ENCODE measurements around the gene CPSF4.

Gene CPSF4

GRCh38 chr7:99438573-99439480, at the start of gene CPSF4, which contains the start of gene PTCD1:
Gene CPSF4 (plus strand): TSS chr7:99438943. CDS start chr7:99439083, 140 bp downstream.
Gene PTCD1 (minus strand): TSS chr7:99438798. CDS start chr7:99435242, 3,556 bp downstream.
- DNase-seq: peak; percentile 98

DNA sequence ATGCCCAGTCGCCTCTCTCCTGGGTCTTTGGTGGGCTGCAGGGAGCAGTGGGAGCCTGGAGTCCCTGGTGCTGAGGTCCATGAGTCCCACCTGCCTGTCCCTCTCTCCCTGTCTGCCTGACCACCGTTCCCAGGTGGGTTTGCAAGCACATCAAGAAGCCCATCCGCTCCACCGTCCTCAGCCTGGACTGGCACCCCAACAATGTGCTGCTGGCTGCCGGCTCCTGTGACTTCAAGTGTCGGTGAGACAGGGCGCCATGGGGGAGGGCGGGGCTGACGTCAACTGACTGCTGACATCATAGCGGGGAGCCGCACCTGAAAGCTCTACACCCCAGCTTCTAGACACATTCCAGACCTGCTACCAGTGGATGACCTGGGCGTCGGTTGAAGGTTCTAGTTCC, 49.0 kb upstream of the CPSF4 start:
- DNase-seq: no peak

- DNase-seq: no peak
These were observed 47.7 kb upstream of the CPSF4 start for GRCh38 chr7:99390941-99391602.

- no peak for DNase-seq
These were observed 46.7 kb upstream of the CPSF4 start for GRCh38 chr7:99392046-99392445.

GRCh38 chr7:99392659-99393354, 45.9 kb upstream of the CPSF4 start:
- DNase-seq: peak; percentile 84

DNA sequence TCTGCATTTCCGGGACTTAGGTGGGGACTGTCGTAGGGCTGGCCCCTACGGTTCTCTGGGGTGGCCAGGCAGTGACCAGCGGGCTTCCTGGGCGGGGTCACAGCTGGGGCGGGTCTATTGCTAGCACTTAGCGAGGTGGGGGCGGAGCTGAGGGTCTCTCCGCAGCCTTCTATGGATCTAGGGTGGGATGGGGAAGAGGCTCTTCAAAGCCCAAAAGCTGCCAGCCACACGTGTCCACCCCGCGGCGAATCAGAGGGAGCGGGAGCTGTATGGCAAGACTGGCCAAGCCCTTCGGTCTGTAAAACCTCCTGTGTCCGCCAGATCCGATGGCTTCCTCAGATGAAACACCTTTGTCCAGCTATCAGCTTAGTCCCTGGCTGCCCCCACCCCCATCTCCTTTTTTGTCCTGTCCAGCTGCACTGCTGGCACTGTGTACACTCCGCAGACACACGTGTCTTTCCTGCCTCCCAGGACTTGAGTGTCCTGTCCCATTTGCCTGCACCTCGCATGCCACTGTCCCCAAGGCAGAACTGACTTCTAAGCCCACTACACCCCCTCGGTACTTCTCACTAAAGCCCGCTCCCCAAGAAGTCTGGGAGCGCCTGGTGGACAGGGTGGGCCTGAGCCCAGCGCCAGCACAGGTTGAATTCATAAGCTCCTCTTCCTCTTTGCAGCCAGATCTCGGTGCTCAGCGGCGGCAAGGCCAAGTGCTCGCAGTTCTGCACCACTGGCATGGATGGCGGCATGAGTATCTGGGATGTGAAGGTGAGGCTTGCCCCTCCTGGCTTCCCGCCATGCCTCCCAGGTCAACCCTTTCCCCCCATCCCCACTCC, 45.2 kb upstream of the CPSF4 start:
- no peak for DNase-seq

GRCh38 chr7:99394188-99394502, 44.6 kb upstream of the CPSF4 start:
- DNase-seq: no peak

- DNase-seq: no peak
These were observed 43.0 kb upstream of the CPSF4 start for GRCh38 chr7:99395616-99396327.

DNA sequence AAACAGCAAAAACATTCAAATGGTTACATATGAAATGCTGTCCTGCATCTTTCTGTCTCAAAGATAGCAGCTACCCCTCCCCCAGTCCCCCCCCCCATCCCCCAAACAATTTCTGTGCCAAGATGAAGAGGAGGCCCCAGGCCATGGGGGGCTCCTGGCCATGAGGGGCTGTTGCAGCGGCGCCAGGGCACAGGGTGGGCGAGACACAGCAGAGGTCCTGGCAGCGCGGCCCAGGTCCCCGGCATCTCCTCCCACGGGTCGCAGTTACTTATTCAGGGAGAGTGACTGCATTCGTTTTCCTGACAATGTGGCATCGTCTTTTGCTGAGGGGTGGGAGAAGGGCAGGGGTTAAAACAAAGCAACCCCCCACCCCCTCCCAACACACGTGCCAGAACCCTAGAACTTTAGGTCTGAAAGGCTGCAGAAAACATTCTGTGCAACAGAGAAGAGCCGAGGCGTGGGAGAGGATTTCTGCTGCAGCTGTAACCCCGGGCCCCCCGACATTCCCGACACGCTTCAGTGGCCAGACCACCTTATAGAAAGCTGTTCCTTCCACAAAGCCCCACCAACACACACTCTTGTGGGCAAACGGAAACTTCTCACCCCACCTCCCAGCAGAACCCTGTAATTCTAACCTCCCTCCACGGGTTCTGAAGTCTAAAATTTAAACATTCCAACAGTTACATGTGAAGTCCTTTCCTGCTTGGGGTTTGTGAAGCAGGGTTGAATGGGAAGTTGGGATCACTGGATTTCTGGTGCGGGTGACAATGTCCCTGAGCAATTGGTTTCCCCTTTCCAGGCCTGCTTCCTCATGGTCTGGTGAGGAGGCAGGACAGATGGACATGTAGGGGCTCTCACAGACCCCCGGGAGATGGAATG, 42.1 kb upstream of the CPSF4 start:
- DNase-seq: no peak

DNA sequence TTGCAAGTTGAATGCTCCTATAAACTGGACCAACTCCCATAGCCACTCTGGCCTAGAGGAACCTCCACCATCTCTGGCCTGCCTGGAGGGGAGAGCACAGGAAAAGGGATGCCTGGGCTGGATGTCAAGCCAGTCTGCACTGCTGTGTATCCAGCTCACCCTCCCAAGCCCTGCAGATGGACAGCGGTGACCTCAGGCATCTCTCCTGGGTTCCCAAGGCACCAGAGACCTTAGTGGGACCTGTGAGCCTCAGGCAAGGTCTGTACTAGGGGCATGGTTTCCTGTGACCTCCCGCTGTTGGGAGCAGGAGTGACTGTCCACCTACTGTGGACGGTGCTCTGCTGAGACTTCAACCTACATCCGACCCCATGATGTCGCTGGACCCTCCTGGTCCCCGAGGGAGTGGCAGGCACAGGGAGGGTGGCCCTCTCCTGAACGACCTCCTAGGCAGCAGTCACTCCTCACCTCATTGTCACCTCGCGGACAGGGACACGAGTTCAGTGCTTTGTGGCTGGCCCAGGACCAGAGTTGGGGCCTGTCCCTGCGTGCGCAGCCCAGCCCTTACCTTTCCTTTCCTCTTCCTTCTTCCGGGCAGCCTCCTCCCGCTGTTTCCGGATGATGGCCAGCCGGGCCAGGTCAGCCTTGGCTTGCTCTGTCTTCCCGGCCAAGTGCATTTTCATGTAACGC, 41.3 kb upstream of the CPSF4 start:
- no peak for DNase-seq

DNA sequence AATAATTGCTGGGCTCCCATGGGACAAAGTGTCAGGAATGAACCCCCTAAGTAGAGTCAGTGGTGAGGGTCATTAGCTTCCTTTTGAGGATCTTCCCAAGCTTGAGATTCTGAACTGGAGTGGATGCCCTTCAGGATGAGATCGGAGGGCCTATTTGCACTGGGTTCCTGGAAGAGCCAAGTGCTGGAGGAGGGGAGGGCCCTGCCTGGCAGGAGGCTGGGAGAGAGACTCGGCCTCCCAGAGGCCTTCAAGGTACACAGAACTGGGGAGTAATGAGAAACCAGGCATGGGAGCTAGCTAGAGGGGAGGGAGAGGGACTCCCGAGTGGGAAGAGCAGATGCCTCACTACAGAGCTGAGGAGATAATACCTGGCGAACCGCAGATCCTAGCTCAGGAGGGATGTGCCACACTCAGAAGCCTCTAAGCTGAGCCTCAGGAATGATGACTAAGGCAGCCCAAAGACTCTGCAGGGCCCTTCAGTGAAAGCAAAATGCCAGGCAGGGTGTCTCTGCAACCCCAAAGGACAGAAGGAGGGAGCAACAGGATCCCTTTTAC, 39.8 kb upstream of the CPSF4 start:
- DNase-seq: no peak

DNA sequence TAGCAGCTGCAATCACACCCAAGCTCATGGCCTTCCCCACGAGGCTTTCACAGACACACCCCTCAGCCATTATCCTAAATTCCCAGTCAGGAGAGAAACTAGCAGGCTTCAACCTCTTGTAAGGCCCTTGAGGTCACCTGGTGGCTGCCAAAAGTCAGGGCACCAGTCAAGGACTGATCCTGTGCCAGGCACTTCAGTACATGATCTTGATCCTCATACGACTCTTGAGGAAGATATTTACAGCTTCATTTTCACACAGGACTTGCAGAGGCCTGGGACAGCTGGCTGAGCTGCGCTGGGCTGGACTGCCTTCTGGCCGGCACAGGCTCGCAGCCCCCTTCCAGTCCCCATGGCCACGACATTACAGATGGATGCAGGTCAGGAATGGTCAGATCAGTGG, 39.1 kb upstream of the CPSF4 start:
- no peak for DNase-seq

DNA sequence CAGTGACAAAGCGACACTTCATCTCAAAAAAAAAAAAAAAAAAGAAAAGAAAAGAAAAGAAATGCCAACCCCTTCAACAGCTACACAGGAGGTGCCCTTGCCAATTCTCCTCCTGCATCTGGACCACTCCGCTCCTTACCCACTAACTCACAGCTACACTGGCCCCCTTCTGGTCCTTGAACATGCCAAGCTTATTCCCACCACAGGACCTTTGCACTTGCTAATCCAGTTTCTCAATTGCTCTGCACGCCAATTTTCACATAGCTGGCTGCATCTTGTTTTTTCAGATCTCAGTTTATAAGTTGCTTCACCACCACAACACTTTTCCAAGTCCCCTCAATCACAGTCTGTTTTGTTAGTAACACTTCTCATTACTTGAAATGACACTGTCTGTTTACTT, 35.9 kb upstream of the CPSF4 start:
- no peak for DNase-seq

GRCh38 chr7:99403764-99404163, 35.0 kb upstream of the CPSF4 start:
- no peak for DNase-seq

- no peak for DNase-seq
These were observed 34.3 kb upstream of the CPSF4 start for GRCh38 chr7:99404235-99404976.

- no peak for DNase-seq
These were observed 33.8 kb upstream of the CPSF4 start for GRCh38 chr7:99404977-99405320.

DNA sequence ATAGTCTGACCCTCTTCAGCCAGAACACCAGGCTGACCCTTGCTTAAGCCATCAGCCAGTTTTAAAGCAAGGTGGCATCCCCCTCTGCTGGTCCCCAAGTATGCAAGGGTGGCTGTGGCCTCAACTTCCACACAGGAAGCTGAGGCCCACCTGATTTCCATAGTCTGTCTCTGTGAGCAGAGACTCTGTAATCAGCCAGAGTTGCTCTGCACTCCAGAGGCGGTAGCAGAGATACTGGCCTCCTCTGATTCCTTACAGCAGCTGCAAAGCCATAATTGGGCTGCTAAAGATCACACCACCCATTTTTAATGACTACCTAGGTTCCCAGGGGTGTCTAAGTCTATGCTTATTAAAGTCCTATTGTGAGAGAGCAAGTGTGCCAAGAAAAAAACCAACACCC, 32.2 kb upstream of the CPSF4 start:
- no peak for DNase-seq

GRCh38 chr7:99407872-99408378, 30.8 kb upstream of the CPSF4 start:
- peak; percentile 39 for DNase-seq
